HepG2 (cell line): ENCODE measurements around the gene GATAD2B. TPM values are rescaled to one million over a fixed set of nuclear protein-coding genes. Genes with fewer than 3 reads are reported as not detected.

Source experiments
- ATAC-seq: fragments of 200-7000 bp; cut with Tn5 transposase; 3 replicates; pipeline ENCODE4 v1.9.1; 2020; ENCODE audit warnings: mild to moderate bottlenecking, moderate library complexity
- BruUV-seq: library from RNA; stranded (reverse); fragments of 400-500 nt; replicated peaks from 2 replicates; lab custom pipeline; 2021; lab: Mats Ljungman, UMichigan
- CTCF ChIA-PET: fragments of 300-600 bp; formaldehyde crosslinking; extraction: SDS; loops from one replicate; lab custom pipeline; 2021; ENCODE audit warnings: low total read pairs, inconsistent platforms, low intra/inter-chr PET ratio; lab: Yijun Ruan, JAX
- POLR2A ChIA-PET: fragments of 350-600 bp; sonication (Branson Sonifier 250); formaldehyde crosslinking; loops from one replicate; lab custom pipeline; 2020; ENCODE audit warnings: antibody characterized with exemption, inconsistent platforms; lab: Yijun Ruan, JAX
- DNase-seq: peaks from one replicate; pipeline ENCODE4 v3.0.0-alpha.2; 2015; ENCODE audit warnings: low spot score
- FAIRE-seq: peaks from 3 replicates; lab custom pipeline; 2011; peaks lifted over from hg19 to GRCh38; lab: Jason Lieb, UNC
- H2AFZ ChIP-seq: one replicate; pipeline ENCODE4 v1.6.1; 2011; ENCODE audit warnings: low read length, inconsistent platforms
- H3K27ac ChIP-seq: fragments of 300-600 bp; 3 replicates; pipeline ENCODE4 v1.8.0; 2011; ENCODE audit warnings: mixed run types, mild to moderate bottlenecking, mixed read lengths, low read length, inconsistent platforms; ENCODE audit not compliant: insufficient read depth; ENCODE audit errors: extremely low read length
- H3K27me3 ChIP-seq, 2 experiments: fragments of 200-600 bp in 1 of 2; 2 replicates in 1 of 2; 3 replicates in 1 of 2; pipeline versions ENCODE4 v1.6.0 to v1.8.0; 2011; ENCODE audit warnings: low read length in 2 of 2, mild to moderate bottlenecking in 2 of 2, moderate library complexity in 2 of 2, inconsistent platforms in 1 of 2; ENCODE audit not compliant: insufficient read depth in 2 of 2, control insufficient read depth in 1 of 2
- H3K36me3 ChIP-seq, 2 experiments: fragments of 200-600 bp in 1 of 2; replicated peaks in 1 of 2; 2 replicates in 1 of 2; 3 replicates in 1 of 2; pipeline versions ENCODE4 v1.5.1 to v1.8.0; 2011; ENCODE audit warnings: low read length in 2 of 2, inconsistent platforms in 1 of 2; ENCODE audit not compliant: insufficient read depth in 2 of 2, control insufficient read depth in 1 of 2
- H3K4me1 ChIP-seq: 2 replicates; pipeline ENCODE4 v1.5.1; 2012; ENCODE audit warnings: low read length, inconsistent platforms; ENCODE audit not compliant: insufficient read depth
- H3K4me2 ChIP-seq: 2 replicates; pipeline ENCODE4 v1.6.0; 2011; ENCODE audit warnings: low read depth, low read length, inconsistent platforms
- H3K4me3 ChIP-seq, 3 experiments: fragments of 200-600 bp in 1 of 3; sonication (generic), shearing (Covaris generic) in 1 of 3; replicated peaks in 1 of 3; 2 replicates each; pipeline ENCODE4 v1.5.1; 2011 to 2016; ENCODE audit warnings: low read length in 3 of 3, inconsistent platforms in 2 of 3, low read depth in 2 of 3, mild to moderate bottlenecking in 2 of 3, control low read depth in 1 of 3, mixed read lengths in 1 of 3; ENCODE audit not compliant: insufficient read depth in 1 of 3
- H3K79me2 ChIP-seq: one replicate; pipeline ENCODE4 v1.6.1; 2011; ENCODE audit warnings: low read length, inconsistent platforms; ENCODE audit not compliant: insufficient read depth
- H3K9ac ChIP-seq: 2 replicates; pipeline ENCODE4 v1.6.0; 2011; ENCODE audit warnings: mild to moderate bottlenecking, low read depth, low read length, inconsistent platforms; ENCODE audit not compliant: insufficient read depth
- H3K9me3 ChIP-seq: 2 replicates; pipeline ENCODE4 v1.5.1; 2012; ENCODE audit warnings: mild to moderate bottlenecking, low read length
- H4K20me1 ChIP-seq: 2 replicates; pipeline ENCODE4 v1.6.0; 2011; ENCODE audit warnings: inconsistent platforms, mild to moderate bottlenecking, low read length, moderate library complexity; ENCODE audit not compliant: insufficient read depth
- ARID3A ChIP-seq: IDR thresholded peaks from 2 replicates; pipeline ENCODE4 v1.6.1; 2012; ENCODE audit warnings: low read depth, low read length, improper control_type of control experiment
- CENPBD1 ChIP-seq: sonication (generic); formaldehyde crosslinking; IDR thresholded peaks from 2 replicates; pipeline ENCODE4 v1.8.0; 2022; ENCODE audit warnings: missing genetic modification reagents, low read depth, mild to moderate bottlenecking, borderline replicate concordance
- HDAC2 ChIP-seq: sonication (generic); formaldehyde crosslinking; IDR thresholded peaks from 2 replicates; pipeline ENCODE4 v1.4.0; 2020; ENCODE audit warnings: missing genetic modification reagents
- KDM3A ChIP-seq: IDR thresholded peaks from 2 replicates; pipeline ENCODE4 v1.6.1; 2018; ENCODE audit warnings: low read depth, missing compliant biosample characterization
- NR2F6 ChIP-seq, 2 experiments: IDR thresholded peaks; 2 replicates each; pipeline ENCODE4 v1.6.1; 2016; ENCODE audit warnings: antibody characterized with exemption in 1 of 2, mild to moderate bottlenecking in 1 of 2
- ZNF276 ChIP-seq: sonication (generic); formaldehyde crosslinking; IDR thresholded peaks from 2 replicates; pipeline ENCODE4 v1.4.0; 2020; ENCODE audit warnings: mild to moderate bottlenecking, low read depth, missing genetic modification reagents
- ZNF280D ChIP-seq: sonication (generic); formaldehyde crosslinking; IDR thresholded peaks from 2 replicates; pipeline ENCODE4 v1.5.1; 2020; ENCODE audit warnings: mild to moderate bottlenecking, missing genetic modification reagents
- WGBS: methylation state at CpG from one replicate; pipeline ENCODE4 v1.1.6; 2017; ENCODE audit warnings: low lambda C conversion rate; 5-methylcytosine and 5-hydroxymethylcytosine counted together
- in situ Hi-C: cut with HindIII; loops from 2 replicates; pipeline ENCODE4 v1.10.0; 2017; ENCODE audit warnings: low pct_unique_long_range_greater_than_20kb; ENCODE audit not compliant: extremely low pct_ligation_motif_present
- intact Hi-C: fragments of 100-400 bp; cut with micrococcal nuclease; formaldehyde crosslinking; loops from one replicate; pipeline ENCODE4 v1.10.0; 2022; ENCODE audit not compliant: unreplicated experiment
- polyA plus RNA-seq, 8 experiments: library from polyadenylated mRNA; depleted of rRNA in 3 of 8; stranded (reverse) in 7 of 8; unstranded in 1 of 8; fragments of >200 nt; fragmentation: Illumina TruSeq in 4 of 8; extraction: Trizol in 4 of 8; gene quantifications; 2 replicates each; pipeline versions ENCODE4 v1.2.1 to v1.2.3, GENCODE V29; 2011 to 2016; ENCODE audit warnings: low read depth in 4 of 8, missing spikeins in 1 of 8, mixed read lengths in 1 of 8; ENCODE audit not compliant: insufficient read depth in 1 of 8
- total RNA-seq, 5 experiments: library from RNA; depleted of rRNA; stranded (reverse); fragments of >200 nt; fragmentation: Illumina TruSeq; extraction: Trizol; gene quantifications; 2 replicates each; pipeline ENCODE4 v1.2.3, GENCODE V29; 2016; ENCODE audit warnings: low read depth in 1 of 5

The GATAD2B gene
- total and polyA plus RNA-seq, 2 of the 13 experiments (the other 11 are each of a cell fraction or from before 2014, with no cell fraction given), result 3.2 to 5.2 TPM

GRCh38 chr1:153778824-153779519 is 143.8 kb downstream of the GATAD2B start:
- no peak for DNase-seq
- Histone ChIP-seq H3K4me1 (peaks cover 69% of the 10 kb centered on the region), H3K27me3 (no peaks in the 10 kb centered on the region), H3K79me2 (no peaks in the 10 kb centered on the region), H3K9ac (no peak overlapping the region), H3K9me3 (no peaks in the 10 kb centered on the region), H3K4me2 (no peak overlapping the region), H2AFZ (no peak overlapping the region), H3K36me3 (no peaks in the 10 kb centered on the region), H3K4me3 (no peak overlapping the region), H4K20me1 (no peaks in the 10 kb centered on the region), H3K27ac (no peak overlapping the region)
- in situ Hi-C loops, result loop anchor here (10.0 kb wide), 1 partner anchor 264 kb away; no protein-coding TSS in a partner anchor
- CTCF ChIA-PET, result no interaction called here
- ATAC-seq, result no peak
- POLR2A ChIA-PET, result interaction anchor here (1.0 kb wide), 1 partner anchor 52 kb away, joined by 3 read pairs; the partner anchor contains the start of gene INTS3
- no TSS peak for BruUV-seq
- TF ChIP-seq ZNF276 (CRISPR knock-in tag) (no peak), NR2F6 (IDR thresholded peaks at IDR 0.05) (0 out of 2 replicates have a peak, but pooled peaks have one; percentile 29), NR2F6 (CRISPR knock-in tag; IDR thresholded peaks at IDR 0.05) (no peak)
- WGBS, result 61% methylated on average over 12 of the region's 18 CpGs
- no peak for FAIRE-seq
- intact Hi-C loops, result no loop called here

- in situ Hi-C loops, result loop anchor here (10.0 kb wide), 1 partner anchor 263 kb away; no protein-coding TSS in a partner anchor
- no TSS peak for BruUV-seq
- H3K9me3 ChIP-seq, result no peaks in the 10 kb centered on the region
- no peak overlapping the region for H3K4me2 ChIP-seq
- H3K9ac ChIP-seq, result no peak overlapping the region
- DNase-seq (no peak), FAIRE-seq (no peak), ATAC-seq (no peak)
- no peaks in the 10 kb centered on the region for H3K27me3 ChIP-seq
- H3K4me1 ChIP-seq, result peaks cover 66% of the 10 kb centered on the region
- ChIA-PET CTCF (no interaction called here), POLR2A (interaction anchor here (0.9 to 1.0 kb wide), 2 partner anchors 9 to 51 kb away, joined by 3 read pairs; partner anchors contain the start of gene INTS3)
- WGBS, result 75% methylated on average over 12 of the region's 22 CpGs
- 0 out of 5 replicates have a peak, but pooled peaks cover under 1 to 2% of the 10 kb centered on the region in 2 experiments for H3K36me3 ChIP-seq
- no peak overlapping the region for H3K4me3 ChIP-seq
- H2AFZ ChIP-seq, result no peak overlapping the region
- no peak overlapping the region for H3K27ac ChIP-seq
- H3K79me2 ChIP-seq, result no peaks in the 10 kb centered on the region
- no peaks in the 10 kb centered on the region for H4K20me1 ChIP-seq
- intact Hi-C loops, result no loop called here
- no peak for TF ChIP-seq KDM3A
- no peak for TF ChIP-seq ZNF280D (CRISPR knock-in tag)
- TF ChIP-seq ARID3A, result no peak
- no peak for TF ChIP-seq CENPBD1
- TF ChIP-seq HDAC2 (CRISPR knock-in tag), result no peak
Observed at GRCh38 chr1:153778051-153778823, 144.5 kb downstream of the GATAD2B start.
